HCT116 (cell line): ENCODE measurements around the gene MAPK8IP3. TPM values are rescaled to one million over a fixed set of nuclear protein-coding genes. Genes with fewer than 3 reads are reported as not detected.

Experiments used
- ATAC-seq: fragments of 200-7000 bp; cut with Tn5 transposase; 2 replicates; pipeline ENCODE4 v1.9.1; 2020; ENCODE audit warnings: mild to moderate bottlenecking, moderate library complexity
- BruUV-seq: library from RNA; stranded (reverse); fragments of 400-500 nt; replicated peaks from 2 replicates; lab custom pipeline; 2021; lab: Mats Ljungman, UMichigan
- CTCF ChIA-PET: fragments of 300-600 bp; sonication (Branson Sonifier 250); formaldehyde crosslinking; loops from one replicate; lab custom pipeline; 2021; ENCODE audit warnings: antibody characterized with exemption; lab: Charles Lee
- POLR2A ChIA-PET: fragments of 300-600, 350-600 bp; sonication (Branson Sonifier 250); formaldehyde crosslinking; loops from one replicate; lab custom pipeline; 2021; ENCODE audit warnings: antibody characterized with exemption; lab: Charles Lee
- RAD21 ChIA-PET, 2 experiments: fragments of 300-600 bp; sonication (Branson Sonifier 250); formaldehyde crosslinking; loops; one replicate each; lab custom pipeline; 2023; ENCODE audit warnings: low total read pairs in 2 of 2; ENCODE audit not compliant: uncharacterized antibody in 2 of 2, unreplicated experiment in 2 of 2, low non-redundant PET in 1 of 2; lab: Charles Lee
- DNase-seq: peaks from one replicate; pipeline ENCODE4 v3.0.0-alpha.2; 2010; ENCODE audit warnings: low read depth, low spot score
- H2AFZ ChIP-seq: fragments of 200-600 bp; shearing (Covaris generic), sonication (generic); 2 replicates; pipeline ENCODE4 v1.6.1; 2017; ENCODE audit warnings: low read depth, mixed run types, mixed read lengths, antibody characterized with exemption, low read length; ENCODE audit not compliant: poor library complexity, severe bottlenecking
- H3K27ac ChIP-seq: 2 replicates; pipeline ENCODE4 v1.5.1; 2012; ENCODE audit warnings: low read depth, low read length
- H3K27me3 ChIP-seq: fragments of 200-600 bp; sonication (generic); 2 replicates; pipeline ENCODE4 v1.6.1; 2016; ENCODE audit warnings: mixed run types, low read length, mixed read lengths; ENCODE audit not compliant: insufficient read depth
- H3K36me3 ChIP-seq, 2 experiments: fragments of 200-500 bp in 1 of 2; fragments of 200-600 bp in 1 of 2; sonication (Bioruptor generic) in 1 of 2; sonication (generic) in 1 of 2; 2 replicates each; pipeline versions ENCODE4 v1.5.1 to v1.6.1; 2014 to 2016; ENCODE audit warnings: low read length in 2 of 2, inconsistent platforms in 1 of 2, mixed read lengths in 1 of 2, mixed run types in 1 of 2; ENCODE audit not compliant: insufficient read depth in 2 of 2, control insufficient read depth in 1 of 2
- H3K4me1 ChIP-seq, 2 experiments: fragments of 200-600 bp in 1 of 2; sonication (generic) in 1 of 2; 2 replicates each; pipeline versions ENCODE4 v1.5.1 to v1.6.1; 2012 to 2017; ENCODE audit warnings: low read length in 2 of 2, inconsistent platforms in 1 of 2, mild to moderate bottlenecking in 1 of 2, mixed read lengths in 1 of 2, mixed run types in 1 of 2, moderate library complexity in 1 of 2; ENCODE audit not compliant: insufficient read depth in 2 of 2, control insufficient read depth in 1 of 2
- H3K4me2 ChIP-seq: fragments of 200-600 bp; sonication (generic); 2 replicates; pipeline ENCODE4 v1.6.1; 2017; ENCODE audit warnings: mixed run types, low read length, mixed read lengths
- H3K4me3 ChIP-seq, 2 experiments: fragments of 200-600 bp in 1 of 2; sonication (generic) in 1 of 2; replicated peaks in 1 of 2; 2 replicates each; pipeline ENCODE4 v1.5.1; 2011 to 2016; ENCODE audit warnings: low read length in 2 of 2, control low read depth in 1 of 2, low read depth in 1 of 2, mild to moderate bottlenecking in 1 of 2, mixed read lengths in 1 of 2, mixed run types in 1 of 2
- H3K79me2 ChIP-seq: fragments of 200-600 bp; sonication (generic); 2 replicates; pipeline ENCODE4 v1.6.1; 2017; ENCODE audit warnings: mild to moderate bottlenecking, mixed run types, low read length, moderate library complexity, mixed read lengths; ENCODE audit not compliant: insufficient read depth
- H3K9ac ChIP-seq: fragments of 200-600 bp; sonication (generic); 2 replicates; pipeline ENCODE4 v1.6.1; 2016; ENCODE audit warnings: low read length, mixed read lengths
- H3K9me2 ChIP-seq: fragments of 200-600 bp; sonication (generic), shearing (Covaris generic); 2 replicates; pipeline ENCODE4 v1.6.1; 2017; ENCODE audit warnings: mixed run types, mild to moderate bottlenecking, moderate library complexity; ENCODE audit not compliant: insufficient read depth
- H3K9me3 ChIP-seq, 2 experiments: fragments of 200-500 bp in 1 of 2; fragments of 200-600 bp in 1 of 2; sonication (Bioruptor generic) in 1 of 2; sonication (generic) in 1 of 2; 2 replicates each; pipeline ENCODE4 v1.6.1; 2014 to 2017; ENCODE audit warnings: low read length in 2 of 2, mixed read lengths in 2 of 2, inconsistent platforms in 1 of 2, low read depth in 1 of 2, mild to moderate bottlenecking in 1 of 2, mixed run types in 1 of 2, moderate library complexity in 1 of 2; ENCODE audit not compliant: control insufficient read depth in 1 of 2, insufficient read depth in 1 of 2
- H4K20me1 ChIP-seq: fragments of 200-600 bp; sonication (generic), shearing (Covaris generic); 2 replicates; pipeline ENCODE4 v1.6.1; 2017; ENCODE audit warnings: mixed run types, mild to moderate bottlenecking, moderate library complexity; ENCODE audit not compliant: insufficient read depth
- ATF3 ChIP-seq: IDR thresholded peaks from 2 replicates; pipeline ENCODE4 v1.6.1; 2012
- CBX3 ChIP-seq: IDR thresholded peaks from 2 replicates; pipeline ENCODE4 v1.6.1; 2012; ENCODE audit warnings: low read depth
- CEBPB ChIP-seq: IDR thresholded peaks from 2 replicates; pipeline ENCODE4 v1.6.1; 2012; ENCODE audit warnings: low read depth
- EGR1 ChIP-seq: IDR thresholded peaks from 2 replicates; pipeline ENCODE4 v1.6.1; 2012; ENCODE audit warnings: low read depth
- ELF1 ChIP-seq: IDR thresholded peaks from 2 replicates; pipeline ENCODE4 v1.6.1; 2012; ENCODE audit warnings: low read depth, borderline replicate concordance
- EZH2 ChIP-seq: fragments of 200-600 bp; sonication (generic); IDR thresholded peaks from 2 replicates; pipeline ENCODE4 v1.6.1; 2017; ENCODE audit warnings: antibody characterized with exemption, mixed run types
- EZH2phosphoT487 ChIP-seq: fragments of 200-600 bp; IDR thresholded peaks from 2 replicates; pipeline ENCODE4 v1.6.1; 2018; ENCODE audit warnings: antibody characterized with exemption, borderline replicate concordance
- FOSL1 ChIP-seq: IDR thresholded peaks from 2 replicates; pipeline ENCODE4 v1.6.1; 2012; ENCODE audit warnings: low read depth
- JUND ChIP-seq: IDR thresholded peaks from 2 replicates; pipeline ENCODE4 v1.6.1; 2012
- POLR2AphosphoS5 ChIP-seq: IDR thresholded peaks from 2 replicates; pipeline ENCODE4 v1.6.1; 2011; ENCODE audit warnings: mild to moderate bottlenecking, low read depth, low read length, moderate library complexity
- TCF7L2 ChIP-seq: IDR thresholded peaks from 2 replicates; pipeline ENCODE4 v1.7.0; 2011; ENCODE audit warnings: borderline replicate concordance, inconsistent platforms; ENCODE audit not compliant: insufficient read depth, insufficient read length; ENCODE audit errors: extremely low read depth
- YY1 ChIP-seq: IDR thresholded peaks from 2 replicates; pipeline ENCODE4 v1.6.1; 2011; ENCODE audit warnings: low read length, low read depth, moderate library complexity, mild to moderate bottlenecking; ENCODE audit not compliant: insufficient replicate concordance; ENCODE audit errors: extremely low read depth
- ZBTB33 ChIP-seq: IDR thresholded peaks from 2 replicates; pipeline ENCODE4 v1.6.1; 2011; ENCODE audit warnings: mild to moderate bottlenecking, low read length, moderate library complexity; ENCODE audit not compliant: insufficient replicate concordance; ENCODE audit errors: extremely low read depth
- ZFX ChIP-seq: fragments of 450-650 bp; IDR thresholded peaks from 2 replicates; pipeline ENCODE4 v1.6.1; 2017
- ZNF274 ChIP-seq: fragments of 200-500 bp; sonication (Bioruptor generic); IDR thresholded peaks from 2 replicates; pipeline ENCODE4 v1.6.1; 2014; ENCODE audit warnings: mild to moderate bottlenecking, low read depth, low read length, inconsistent platforms
- intact Hi-C: fragments of 100-400 bp; cut with micrococcal nuclease; formaldehyde crosslinking; loops from 2 replicates; pipeline ENCODE4 v1.10.0; 2022
- total RNA-seq: library from RNA; stranded (reverse); gene quantifications from one replicate; pipeline ENCODE4 v1.2.1, GENCODE V29; 2021; ENCODE audit not compliant: unreplicated experiment

MAPK8IP3 gene
- total RNA-seq, 1 experiment from 2014 or later, result 75.3 TPM

DNA sequence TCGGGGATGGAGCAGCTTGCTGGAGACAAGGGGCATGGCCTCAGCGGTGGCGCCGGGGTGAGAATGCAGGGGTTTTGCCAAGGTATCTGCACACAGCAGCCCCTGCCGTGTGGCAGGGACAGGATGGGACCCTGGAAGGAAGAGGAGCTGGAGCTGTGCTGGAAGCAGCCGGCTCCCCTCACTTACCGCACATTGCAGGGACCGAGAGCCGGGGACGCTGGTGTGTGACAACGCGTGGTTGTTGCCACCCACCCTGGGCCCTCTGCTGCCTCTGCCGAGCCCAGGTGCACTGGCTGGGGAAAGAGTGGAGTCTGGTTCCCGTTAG is 79.8 kb downstream of the MAPK8IP3 start:
- TF ChIP-seq YY1 (no peak), JUND (no peak), ELF1 (no peak), CBX3 (no peak), CEBPB (no peak), ZBTB33 (no peak), TCF7L2 (no peak), EGR1 (no peak), EZH2phosphoT487 (no peak), ZNF274 (no peak), EZH2 (no peak), FOSL1 (no peak), ATF3 (no peak), POLR2AphosphoS5 (no peak), ZFX (no peak)
- no peak overlapping the region for H3K27ac ChIP-seq
- BruUV-seq, result no TSS peak
- DNase-seq, result no peak
- no peak overlapping the region for H3K4me3 ChIP-seq
- no peak for ATAC-seq
- H4K20me1 ChIP-seq, result no peaks in the 10 kb centered on the region
- H3K9me3 ChIP-seq, result no peaks in the 10 kb centered on the region
- H3K4me2 ChIP-seq, result no peak overlapping the region
- H2AFZ ChIP-seq, result no peak overlapping the region
- H3K4me1 ChIP-seq, result peaks cover 0 to 17% of the 10 kb centered on the region in 2 experiments; a peak in 3 of 4 replicates
- CTCF ChIA-PET, result no interaction called here
- no peak overlapping the region for H3K9ac ChIP-seq
- H3K27me3 ChIP-seq, result no peaks in the 10 kb centered on the region
- H3K36me3 ChIP-seq, result peaks cover 0 to 5% of the 10 kb centered on the region in 2 experiments; a peak in 2 of 4 replicates
- RAD21 ChIA-PET, result no interaction called here
- intact Hi-C loops, result no loop called here
- peaks cover 53% of the 10 kb centered on the region for H3K79me2 ChIP-seq
- POLR2A ChIA-PET, result no interaction called here
- H3K9me2 ChIP-seq, result no peaks in the 10 kb centered on the region
